Neural progenitor cell (in vitro differentiated cells): Measurements from ENCODE around the gene COX8C. TPM values are rescaled to one million over a fixed set of nuclear protein-coding genes. Genes with fewer than 3 reads are reported as not detected.

Source experiments
- DNase-seq: peaks from one replicate; pipeline ENCODE4 v3.0.0-alpha.2; 2016; ENCODE audit warnings: low spot score
- H2AFZ ChIP-seq: fragments of 200-600 bp; sonication (generic); replicated peaks from 2 replicates; pipeline ENCODE4 v1.6.1; 2016; ENCODE audit warnings: antibody characterized with exemption
- H3F3A ChIP-seq: fragments of 200-600 bp; sonication (generic); 2 replicates; pipeline ENCODE4 v1.6.1; 2016; ENCODE audit warnings: antibody characterized with exemption, low read depth
- H3K27ac ChIP-seq: fragments of 200-600 bp; sonication (generic); 2 replicates; pipeline ENCODE4 v1.5.1; 2016; ENCODE audit warnings: mild to moderate bottlenecking
- H3K27me3 ChIP-seq: fragments of 200-600 bp; sonication (generic); 2 replicates; pipeline ENCODE4 v1.6.1; 2016; ENCODE audit warnings: mild to moderate bottlenecking, moderate library complexity
- H3K36me3 ChIP-seq: fragments of 200-600 bp; sonication (generic); 2 replicates; pipeline ENCODE4 v1.5.1; 2016
- H3K4me1 ChIP-seq: fragments of 200-600 bp; sonication (generic); 2 replicates; pipeline ENCODE4 v1.6.1; 2016; ENCODE audit warnings: mixed run types
- H3K4me2 ChIP-seq: fragments of 200-600 bp; sonication (generic); 2 replicates; pipeline ENCODE4 v1.6.1; 2016
- H3K4me3 ChIP-seq: fragments of 200-600 bp; sonication (generic); 2 replicates; pipeline ENCODE4 v1.5.1; 2016
- H3K79me2 ChIP-seq: fragments of 200-600 bp; sonication (generic); 2 replicates; pipeline ENCODE4 v1.6.1; 2016; ENCODE audit warnings: low read depth
- H3K9ac ChIP-seq: fragments of 200-600 bp; sonication (generic); 2 replicates; pipeline ENCODE4 v1.6.1; 2016
- H3K9me3 ChIP-seq: fragments of 200-600 bp; sonication (generic); 2 replicates; pipeline ENCODE4 v1.5.1; 2016; ENCODE audit warnings: low read depth
- H4K20me1 ChIP-seq: fragments of 200-600 bp; sonication (generic); 2 replicates; pipeline ENCODE4 v1.6.1; 2016; ENCODE audit warnings: low read depth
- H3K27ac Mint-ChIP-seq: 3 replicates; pipeline ENCODE4 v1.8.0; 2021; ENCODE audit warnings: mixed read lengths
- H3K27me3 Mint-ChIP-seq: 2 replicates; pipeline ENCODE4 v1.8.0; 2022; ENCODE audit warnings: low read depth, mild to moderate bottlenecking, inconsistent platforms, moderate library complexity, mixed read lengths; ENCODE audit not compliant: insufficient read depth
- H3K36me3 Mint-ChIP-seq: 3 replicates; pipeline ENCODE4 v1.8.0; 2021; ENCODE audit warnings: mixed read lengths
- H3K4me1 Mint-ChIP-seq: 3 replicates; pipeline ENCODE4 v1.8.0; 2021; ENCODE audit warnings: mixed read lengths
- H3K4me3 Mint-ChIP-seq: 3 replicates; pipeline ENCODE4 v1.8.0; 2021; ENCODE audit warnings: mild to moderate bottlenecking, moderate library complexity, mixed read lengths
- H3K9me3 Mint-ChIP-seq: 3 replicates; pipeline ENCODE4 v1.8.0; 2020; ENCODE audit warnings: mixed read lengths
- CTCF ChIP-seq: fragments of 200-600 bp; sonication (generic); IDR thresholded peaks from 2 replicates; pipeline ENCODE4 v1.5.1; 2017; ENCODE audit warnings: antibody characterized with exemption, mild to moderate bottlenecking
- EZH2 ChIP-seq: fragments of 200-600 bp; sonication (generic); IDR thresholded peaks from 2 replicates; pipeline ENCODE4 v1.6.1; 2017; ENCODE audit warnings: antibody characterized with exemption, mild to moderate bottlenecking, moderate library complexity
- EZH2phosphoT487 ChIP-seq: fragments of 200-600 bp; sonication (generic); IDR thresholded peaks from 2 replicates; pipeline ENCODE4 v1.6.1; 2017; ENCODE audit warnings: antibody characterized with exemption
- total RNA-seq: library from RNA; depleted of rRNA; stranded (reverse); fragments of >200 nt; gene quantifications from 2 replicates; pipeline ENCODE4 v1.2.3, GENCODE V29; 2015; ENCODE audit warnings: low replicate concordance

COX8C gene
- total RNA-seq, result not detected in 2 replicates

GRCh38 chr14:93346926-93347721, at the start of gene COX8C:
TSS of gene COX8C (plus strand) at chr14:93347182. CDS start at chr14:93347269, 87 bp downstream.
- Mint-ChIP-seq H3K4me3 (no peak within 1 kb of the TSS), H3K27me3 (no peaks in the 10 kb centered on the region), H3K36me3 (peaks cover 9% of the 10 kb centered on the region), H3K9me3 (peaks cover 20% of the 10 kb centered on the region), H3K4me1 (peaks cover 14% of the 10 kb centered on the region), H3K27ac (no peak within 1 kb of the TSS)
- no peak for DNase-seq
- Histone ChIP-seq H3K27ac (no peak within 1 kb of the TSS), H4K20me1 (no peaks in the 10 kb centered on the region), H3F3A (peaks cover 37% of the 10 kb centered on the region), H3K27me3 (no peaks in the 10 kb centered on the region), H3K79me2 (no peaks in the 10 kb centered on the region), H2AFZ (no peak within 1 kb of the TSS), H3K9ac (no peak within 1 kb of the TSS), H3K36me3 (peaks cover 7% of the 10 kb centered on the region), H3K4me2 (no peak within 1 kb of the TSS), H3K9me3 (no peaks in the 10 kb centered on the region), H3K4me3 (no peak within 1 kb of the TSS), H3K4me1 (peaks cover 26% of the 10 kb centered on the region)
- no peak for TF ChIP-seq CTCF
- no peak for TF ChIP-seq EZH2
- TF ChIP-seq EZH2phosphoT487, result no peak

GRCh38 chr14:93299416-93299815, 47.6 kb upstream of the COX8C start:
- H3K27ac Mint-ChIP-seq, result no peak overlapping the region
- Histone ChIP-seq H3K9ac (no peak overlapping the region), H3K27me3 (no peaks in the 10 kb centered on the region), H3K4me1 (peaks cover 43% of the 10 kb centered on the region), H3K4me2 (no peak overlapping the region), H4K20me1 (peaks cover 56% of the 10 kb centered on the region), H3K4me3 (no peak overlapping the region), H3F3A (peaks cover 21% of the 10 kb centered on the region), H3K9me3 (no peaks in the 10 kb centered on the region), H2AFZ (no peak overlapping the region), H3K27ac (no peak overlapping the region), H3K36me3 (no peaks in the 10 kb centered on the region), H3K79me2 (peaks cover 97% of the 10 kb centered on the region)
- no peak for DNase-seq
- H3K9me3 Mint-ChIP-seq, result no peaks in the 10 kb centered on the region
- H3K4me3 Mint-ChIP-seq, result no peak overlapping the region
- H3K4me1 Mint-ChIP-seq, result peaks cover 30% of the 10 kb centered on the region
- peaks cover 4% of the 10 kb centered on the region for H3K36me3 Mint-ChIP-seq
- peaks cover 5% of the 10 kb centered on the region for H3K27me3 Mint-ChIP-seq
- TF ChIP-seq CTCF, result no peak

- Histone ChIP-seq H3K27me3 (no peaks in the 10 kb centered on the region), H3F3A (peaks cover 21% of the 10 kb centered on the region), H3K4me1 (peaks cover 46% of the 10 kb centered on the region), H3K27ac (no peak overlapping the region), H3K79me2 (peaks cover 98% of the 10 kb centered on the region), H3K9me3 (no peaks in the 10 kb centered on the region), H3K9ac (no peak overlapping the region), H3K4me3 (no peak overlapping the region), H4K20me1 (peaks cover 56% of the 10 kb centered on the region), H2AFZ (no peak overlapping the region), H3K36me3 (no peaks in the 10 kb centered on the region), H3K4me2 (no peak overlapping the region)
- TF ChIP-seq EZH2phosphoT487 (no peak), EZH2 (no peak), CTCF (no peak)
- H3K36me3 Mint-ChIP-seq, result peaks cover 4% of the 10 kb centered on the region
- no peaks in the 10 kb centered on the region for H3K9me3 Mint-ChIP-seq
- peaks cover 31% of the 10 kb centered on the region for H3K4me1 Mint-ChIP-seq
- DNase-seq, result no peak
- H3K4me3 Mint-ChIP-seq, result no peak overlapping the region
- peaks cover 5% of the 10 kb centered on the region for H3K27me3 Mint-ChIP-seq
- H3K27ac Mint-ChIP-seq, result no peak overlapping the region
These were observed 47.1 kb upstream of the COX8C start for GRCh38 chr14:93299866-93300265.
